ENCODE data around the gene NEK10. TPM values are rescaled to one million over a fixed set of nuclear protein-coding genes. Genes with fewer than 3 reads are reported as not detected.

Gene NEK10
- total RNA-seq, 4 donors from 2014 or later: 4.0 to 6.0 (median 5.4) TPM

GRCh38 chr3:27076815-27077630, 292.2 kb downstream of the NEK10 start:
- Histone ChIP-seq H3K4me1 (no peaks in the 10 kb centered on the region), H3K9me3 (no peaks in the 10 kb centered on the region), H3K27me3 (no peaks in the 10 kb centered on the region), H3K36me3 (no peaks in the 10 kb centered on the region), H3K27ac (no peak overlapping the region), H3K4me3 (no peak overlapping the region)
- TF ChIP-seq POLR2A (IDR thresholded peaks at IDR 0.05): no peak
- no peak for TF ChIP-seq CTCF (IDR thresholded peaks at IDR 0.05)
- no peak for DNase-seq

GRCh38 chr3:27074914-27075313, 294.3 kb downstream of the NEK10 start:
- TF ChIP-seq POLR2A (IDR thresholded peaks at IDR 0.05): no peak
- no peak for TF ChIP-seq CTCF (IDR thresholded peaks at IDR 0.05)
- Histone ChIP-seq H3K27me3 (no peaks in the 10 kb centered on the region), H3K4me3 (no peak overlapping the region), H3K4me1 (no peaks in the 10 kb centered on the region), H3K36me3 (no peaks in the 10 kb centered on the region), H3K27ac (no peak overlapping the region), H3K9me3 (no peaks in the 10 kb centered on the region)
- DNase-seq: no peak

- DNase-seq: no peak
- Histone ChIP-seq H3K4me1 (no peaks in the 10 kb centered on the region), H3K36me3 (no peaks in the 10 kb centered on the region), H3K27me3 (no peaks in the 10 kb centered on the region), H3K9me3 (no peaks in the 10 kb centered on the region), H3K27ac (no peak overlapping the region), H3K4me3 (no peak overlapping the region)
- TF ChIP-seq POLR2A (IDR thresholded peaks at IDR 0.05) (no peak), CTCF (IDR thresholded peaks at IDR 0.05) (no peak)
These were observed 295.3 kb downstream of the NEK10 start for GRCh38 chr3:27073912-27074311.

- no peak for DNase-seq
- H3K27me3 ChIP-seq: no peaks in the 10 kb centered on the region
- H3K4me3 ChIP-seq: no peak overlapping the region
- no peaks in the 10 kb centered on the region for H3K4me1 ChIP-seq
- H3K9me3 ChIP-seq: no peaks in the 10 kb centered on the region
- no peaks in the 10 kb centered on the region for H3K36me3 ChIP-seq
- no peak overlapping the region for H3K27ac ChIP-seq
- TF ChIP-seq CTCF (IDR thresholded peaks at IDR 0.05) (no peak), POLR2A (IDR thresholded peaks at IDR 0.05) (no peak)
These were observed 296.2 kb downstream of the NEK10 start for GRCh38 chr3:27072810-27073651.

GRCh38 chr3:27060336-27060735, 308.8 kb downstream of the NEK10 start:
- TF ChIP-seq CTCF (IDR thresholded peaks at IDR 0.05): no peak
- TF ChIP-seq POLR2A (IDR thresholded peaks at IDR 0.05): no peak
- H3K9me3 ChIP-seq: no peaks in the 10 kb centered on the region

More at GRCh38 chr3:27060336-27060735, 308.8 kb downstream of the NEK10 start:
- Histone ChIP-seq H3K27me3 (no peaks in the 10 kb centered on the region), H3K36me3 (no peaks in the 10 kb centered on the region), H3K27ac (no peak overlapping the region), H3K4me3 (no peak overlapping the region), H3K4me1 (no peaks in the 10 kb centered on the region)
- DNase-seq: no peak

Small RNAs within 50 kb of the gene (small RNA-seq; reads per million reads assigned to genes)
- gene MINOS1P3 (0 reads per million in 2 donors), gene RNU6-342P (0 reads per million in 2 donors)

Other genes with a start within 250 kb of the NEK10 start
- gene SLC4A7, start 115.0 kb upstream of the NEK10 start, total RNA-seq: 100 to 1,000 TPM in 3 of 4 donors, 10 to 100 TPM in 1; 92.4 to 201 (median 152) TPM